OCI-LY3 (cell line): ENCODE measurements around the gene CSRNP3.

Source experiments
- EZH2phosphoT487 ChIP-seq: fragments of 200-600 bp; shearing (Covaris generic); IDR thresholded peaks from 2 replicates; pipeline ENCODE4 v1.6.1; 2018; ENCODE audit warnings: antibody characterized with exemption, mixed run types, low read depth
- TF ChIP-seq, protein P1 (sequence below): fragments of 200-600, 300-600 bp; sonication (generic); IDR thresholded peaks from 2 replicates; pipeline ENCODE4 v1.5.1; 2014; ENCODE audit warnings: antibody characterized with exemption, low read length, low read depth

DNA sequence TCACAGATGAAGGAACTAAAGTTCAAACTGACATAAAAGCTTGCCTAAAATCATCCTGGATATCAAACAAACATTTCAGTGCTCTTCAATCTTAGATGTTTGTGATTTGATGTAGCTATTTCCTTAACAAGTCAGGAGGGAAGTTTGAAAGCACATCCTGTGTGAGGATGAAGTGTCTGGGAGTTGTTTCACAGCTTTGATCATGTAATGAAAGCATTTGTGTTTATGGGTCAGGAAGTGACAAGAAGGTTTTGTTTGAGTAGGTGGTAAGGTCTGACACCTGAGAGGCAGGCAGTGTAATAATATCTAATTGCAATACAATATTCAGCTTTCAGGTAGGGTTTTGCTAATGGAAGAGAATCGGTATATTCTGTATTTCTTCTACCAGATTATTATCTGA, 26.0 kb upstream of the CSRNP3 start:
- TF ChIP-seq EZH2phosphoT487: no peak
- TF ChIP-seq, protein P1, sequence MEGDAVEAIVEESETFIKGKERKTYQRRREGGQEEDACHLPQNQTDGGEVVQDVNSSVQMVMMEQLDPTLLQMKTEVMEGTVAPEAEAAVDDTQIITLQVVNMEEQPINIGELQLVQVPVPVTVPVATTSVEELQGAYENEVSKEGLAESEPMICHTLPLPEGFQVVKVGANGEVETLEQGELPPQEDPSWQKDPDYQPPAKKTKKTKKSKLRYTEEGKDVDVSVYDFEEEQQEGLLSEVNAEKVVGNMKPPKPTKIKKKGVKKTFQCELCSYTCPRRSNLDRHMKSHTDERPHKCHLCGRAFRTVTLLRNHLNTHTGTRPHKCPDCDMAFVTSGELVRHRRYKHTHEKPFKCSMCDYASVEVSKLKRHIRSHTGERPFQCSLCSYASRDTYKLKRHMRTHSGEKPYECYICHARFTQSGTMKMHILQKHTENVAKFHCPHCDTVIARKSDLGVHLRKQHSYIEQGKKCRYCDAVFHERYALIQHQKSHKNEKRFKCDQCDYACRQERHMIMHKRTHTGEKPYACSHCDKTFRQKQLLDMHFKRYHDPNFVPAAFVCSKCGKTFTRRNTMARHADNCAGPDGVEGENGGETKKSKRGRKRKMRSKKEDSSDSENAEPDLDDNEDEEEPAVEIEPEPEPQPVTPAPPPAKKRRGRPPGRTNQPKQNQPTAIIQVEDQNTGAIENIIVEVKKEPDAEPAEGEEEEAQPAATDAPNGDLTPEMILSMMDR: no peak
